SH-SY5Y (cell line): ENCODE results near the gene SIL1.
A peak's percentile ranks its signal among the peaks of the same experiment; 100 is the strongest.

Source experiments
- GATA2 ChIP-seq: IDR thresholded peaks from 2 replicates; pipeline ENCODE4 v1.6.1; 2011; ENCODE audit warnings: mild to moderate bottlenecking, low read depth, low read length
- GATA3 ChIP-seq: IDR thresholded peaks from 2 replicates; pipeline ENCODE4 v1.6.1; 2011; ENCODE audit warnings: low read depth, mild to moderate bottlenecking, low read length, moderate library complexity

Gene SIL1

DNA sequence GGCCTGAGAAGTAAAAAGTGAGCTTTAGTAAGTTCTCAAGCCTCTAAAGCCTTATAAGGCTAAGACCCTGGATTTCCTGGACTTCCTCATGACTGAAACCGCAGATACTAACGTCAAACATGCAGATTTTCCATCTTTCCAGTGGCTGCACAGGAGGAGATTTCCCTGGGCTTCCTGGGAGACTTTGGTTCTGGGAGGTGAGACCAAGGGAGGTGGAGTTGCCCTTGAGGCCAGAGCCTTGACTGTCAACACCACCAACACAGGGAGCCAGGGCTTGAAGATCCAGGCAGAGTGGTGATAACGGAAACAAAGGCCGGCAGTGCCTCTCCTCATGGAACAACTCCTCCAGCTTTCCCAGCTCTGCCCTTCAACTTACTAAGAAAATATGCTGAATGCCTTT is 178.3 kb downstream of the SIL1 start:
- TF ChIP-seq GATA2, result no peak
- no peak for TF ChIP-seq GATA3

DNA sequence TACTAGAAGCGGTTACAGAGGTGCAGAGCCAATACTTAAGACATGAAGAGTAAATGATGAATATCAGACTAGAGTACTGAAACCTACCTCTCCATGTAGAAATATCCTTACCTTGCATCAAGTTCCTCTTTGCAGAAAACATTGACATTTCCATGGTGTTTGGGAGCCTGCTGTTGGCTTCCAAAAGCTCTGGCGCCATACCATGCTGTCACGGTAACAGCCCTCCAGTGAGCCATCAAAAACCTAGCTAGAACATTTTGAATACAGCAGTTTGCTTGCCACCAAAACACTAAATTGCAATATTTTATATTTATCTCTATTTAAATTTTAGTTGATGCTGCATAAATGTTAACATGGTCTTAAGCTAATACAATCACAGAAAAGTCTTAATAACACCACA is 179.0 kb downstream of the SIL1 start:
- no peak for TF ChIP-seq GATA3
- no peak for TF ChIP-seq GATA2

DNA sequence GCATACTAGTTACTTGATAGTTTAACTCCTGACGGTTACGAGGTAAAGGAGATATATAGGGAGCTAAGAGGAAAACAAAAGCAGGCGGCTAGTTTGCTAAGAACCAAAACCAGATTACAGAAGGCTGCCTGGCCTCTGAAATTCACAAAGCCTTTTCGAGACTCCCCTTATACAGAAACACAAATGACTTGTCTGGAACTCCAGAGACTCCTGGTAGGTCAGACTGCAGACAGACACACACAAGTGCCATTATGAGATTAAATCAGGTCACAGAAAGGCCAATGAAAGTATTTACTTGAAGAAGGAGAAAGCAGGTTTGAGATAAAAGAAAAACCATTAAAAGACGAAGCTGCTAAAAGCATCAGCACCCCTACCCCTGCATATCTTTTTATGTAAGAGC is 180.5 kb downstream of the SIL1 start:
- TF ChIP-seq GATA2 (no peak), GATA3 (no peak)

GRCh38 chr5:139016186-139016585 is 182.0 kb downstream of the SIL1 start:
- TF ChIP-seq GATA2 (no peak), GATA3 (no peak)

DNA sequence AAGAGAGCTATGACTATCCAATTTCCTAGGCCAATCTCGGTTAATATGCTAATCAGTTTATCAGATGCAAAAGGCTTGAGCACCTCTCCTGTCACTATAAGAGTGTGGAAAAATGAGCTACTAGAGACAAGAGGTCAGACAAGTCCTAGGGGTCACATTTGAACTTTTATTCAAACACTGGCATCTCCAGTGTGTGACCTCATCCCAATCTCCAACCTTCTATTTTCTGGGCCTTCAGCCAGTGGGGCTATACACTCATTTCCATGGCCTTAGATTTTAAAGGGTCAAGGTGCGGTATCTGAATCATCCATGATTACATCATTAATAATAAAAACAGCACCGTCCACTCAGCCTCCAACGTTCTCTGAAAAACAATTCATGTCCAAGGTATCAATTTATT is 183.4 kb downstream of the SIL1 start:
- TF ChIP-seq GATA3, result no peak
- TF ChIP-seq GATA2, result no peak

DNA sequence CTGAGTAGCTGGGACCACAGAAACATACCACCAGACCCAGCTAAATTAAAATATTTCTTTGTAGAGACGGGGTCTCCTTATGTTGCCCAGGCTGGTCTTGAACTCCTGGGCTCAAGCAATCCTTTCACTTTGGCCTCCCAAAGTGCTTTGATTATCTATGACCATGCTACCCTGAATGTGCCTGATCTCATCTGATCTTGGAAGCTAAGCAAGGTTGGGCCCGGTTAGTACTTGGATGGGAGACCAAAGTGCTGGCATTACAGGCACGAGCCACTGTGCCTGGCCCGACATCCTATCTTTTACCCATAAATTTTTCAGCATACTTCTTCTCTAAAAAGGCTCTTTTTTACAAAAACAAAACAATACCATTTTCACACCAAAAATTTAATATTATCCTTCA is 186.0 kb downstream of the SIL1 start:
- TF ChIP-seq GATA3 (no peak), GATA2 (no peak)

DNA sequence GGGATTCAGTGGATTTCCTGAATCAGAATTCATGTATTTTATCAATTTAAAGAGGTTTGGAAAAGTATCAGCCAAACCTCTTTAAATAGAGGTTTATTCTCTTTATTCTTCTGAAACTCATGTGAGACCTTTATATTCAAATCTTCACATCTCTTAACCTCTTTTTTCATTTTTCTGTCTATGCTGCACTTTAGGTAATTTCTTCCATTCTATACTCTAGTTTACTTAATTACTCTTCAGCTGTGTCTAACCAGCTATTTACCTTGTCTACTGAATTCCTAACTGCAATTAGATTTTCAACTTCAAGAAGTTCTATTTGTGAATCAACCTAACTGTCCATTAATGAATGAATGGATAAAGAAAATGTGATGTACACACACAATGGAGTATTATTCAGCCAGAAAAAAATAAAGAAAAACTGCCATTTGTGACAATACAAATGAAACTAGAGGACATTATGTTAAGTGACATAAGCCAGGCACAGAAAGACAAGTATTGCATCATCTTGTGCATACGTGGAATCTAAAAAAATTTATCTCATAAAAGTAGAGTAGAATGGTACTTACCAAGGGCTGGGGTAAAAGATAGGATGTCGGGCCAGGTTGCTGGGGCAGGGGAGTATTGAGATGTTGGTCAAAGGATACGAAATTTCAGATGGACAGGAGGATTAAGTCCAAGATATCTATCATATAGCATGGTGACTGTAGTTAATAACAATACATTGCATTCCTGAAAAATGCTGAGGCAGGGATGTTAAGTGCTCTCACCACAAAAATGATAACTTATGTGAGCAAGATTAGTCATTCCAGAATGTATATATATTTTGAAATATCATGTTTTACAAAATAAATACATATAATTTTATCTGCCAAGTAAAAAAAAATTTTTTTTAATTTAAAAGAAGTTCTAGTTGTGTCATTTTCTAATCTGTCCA is 193.5 kb downstream of the SIL1 start:
- TF ChIP-seq GATA2, result no peak
- no peak for TF ChIP-seq GATA3

GRCh38 chr5:138999674-139000073 is 198.5 kb downstream of the SIL1 start:
- no peak for TF ChIP-seq GATA2

- no peak for TF ChIP-seq GATA2
- TF ChIP-seq GATA3, result no peak
Observed at GRCh38 chr5:138998521-138998920, 199.6 kb downstream of the SIL1 start.

DNA sequence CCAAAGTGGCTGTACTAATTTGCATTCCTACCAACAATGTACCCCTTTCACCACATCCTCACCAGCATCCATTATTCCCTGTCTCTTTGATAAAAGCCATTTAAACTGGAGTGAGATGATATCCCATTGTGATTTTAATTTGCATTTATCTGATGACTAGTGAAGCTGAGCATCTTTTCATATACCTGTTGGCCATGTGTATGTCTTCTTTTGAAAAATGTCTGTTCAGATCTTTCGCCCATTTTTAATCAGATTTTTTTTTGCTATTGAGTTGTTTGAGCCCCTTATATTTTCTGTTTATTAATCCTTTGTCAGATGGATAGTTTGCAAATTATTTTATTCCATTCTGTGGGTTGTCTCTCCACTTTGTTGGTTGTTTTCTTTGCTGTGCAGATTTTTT is 202.0 kb downstream of the SIL1 start:
- TF ChIP-seq GATA2 (no peak), GATA3 (no peak)

- no peak for TF ChIP-seq GATA2
- TF ChIP-seq GATA3, result no peak
Observed at GRCh38 chr5:138990986-138991590, 207.1 kb downstream of the SIL1 start.

GRCh38 chr5:138989720-138990119 is 208.4 kb downstream of the SIL1 start:
- TF ChIP-seq GATA2 (no peak), GATA3 (no peak)

DNA sequence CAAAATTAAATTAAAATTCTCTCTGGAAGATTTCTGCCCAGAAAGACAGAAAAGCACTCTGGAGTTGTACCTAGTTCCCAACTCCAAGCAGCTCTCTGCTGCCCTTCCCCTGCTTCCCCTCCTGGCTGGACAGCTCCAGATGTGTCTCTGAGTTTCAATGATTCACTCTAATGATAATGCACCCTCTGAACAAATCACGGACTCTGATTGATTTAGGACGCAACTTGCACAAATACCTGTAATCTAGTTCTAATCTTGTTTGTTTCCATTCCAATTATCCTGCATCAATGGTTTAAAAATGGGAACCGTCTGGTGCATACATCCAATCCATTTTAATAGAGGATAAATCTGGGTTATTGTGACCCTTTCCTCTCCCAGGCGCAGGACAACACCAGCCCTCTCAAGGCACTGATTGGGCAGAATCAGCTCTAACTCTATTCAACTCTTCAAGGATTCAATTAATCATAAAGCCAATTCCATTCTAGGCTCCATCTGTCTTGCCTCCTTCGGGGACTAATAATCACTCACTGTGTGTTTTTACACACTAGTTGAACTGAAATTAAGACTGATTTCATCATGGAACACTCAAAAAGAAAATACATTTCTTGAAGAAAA is 211.9 kb downstream of the SIL1 start:
- TF ChIP-seq GATA2, result peak; percentile 39
- TF ChIP-seq GATA3, result no peak

GRCh38 chr5:138985683-138986082 is 212.5 kb downstream of the SIL1 start:
- TF ChIP-seq GATA2 (no peak), GATA3 (no peak)

GRCh38 chr5:138985256-138985655 is 212.9 kb downstream of the SIL1 start:
- TF ChIP-seq GATA3 (no peak), GATA2 (no peak)
